Measurements from ENCODE around the gene RNASEH2A. TPM values are rescaled to one million over a fixed set of nuclear protein-coding genes. Genes with fewer than 3 reads are reported as not detected.
A peak's percentile ranks its signal among the peaks of the same experiment; 100 is the strongest.

RNASEH2A gene
- total RNA-seq, 2 experiments from 2014 or later = 49.2 to 64.0 TPM

GRCh38 chr19:12783291-12783848 lies 23.0 kb upstream of the RNASEH2A start:
- no peak for ATAC-seq
- H3K9me3 Mint-ChIP-seq (ENCODE audit: insufficient read depth) = no peaks in the 10 kb centered on the region

GRCh38 chr19:12783849-12784393 lies 22.5 kb upstream of the RNASEH2A start:
- CTCF ChIA-PET = interaction anchor here (1.8 kb wide), 1 partner anchor 11 kb away, joined by 17 read pairs; no protein-coding TSS in a partner anchor
- POLR2A ChIA-PET = interaction anchor here (15.2 kb wide), 1 partner anchor 10 kb away, joined by 380 read pairs; the partner anchor contains the start of gene JUNB
- H3K4me3 Mint-ChIP-seq = peak overlapping the region; percentile 47
- no peaks in the 10 kb centered on the region for H3K36me3 Mint-ChIP-seq (ENCODE audit: low read depth)
- peaks cover 38% of the 10 kb centered on the region for H3K4me1 Mint-ChIP-seq (ENCODE audit: low read depth)
- no peaks in the 10 kb centered on the region for H3K27me3 Mint-ChIP-seq (ENCODE audit: low read depth)
- peak overlapping the region; percentile 82 for H3K27ac Mint-ChIP-seq
- DNase-seq (no peak), ATAC-seq (no peak)
- H3K9me3 Mint-ChIP-seq (ENCODE audit: insufficient read depth) = no peaks in the 10 kb centered on the region

More at GRCh38 chr19:12783291-12783848, 23.0 kb upstream of the RNASEH2A start:
- peaks cover 40% of the 10 kb centered on the region for H3K4me1 Mint-ChIP-seq (ENCODE audit: low read depth)
- peak overlapping the region; percentile 82 for H3K27ac Mint-ChIP-seq
- H3K36me3 Mint-ChIP-seq (ENCODE audit: low read depth) = no peaks in the 10 kb centered on the region
- DNase-seq = peak; percentile 61
- ChIA-PET CTCF (interaction anchor here (1.1 to 1.9 kb wide), 3 partner anchors 8 to 12 kb away, joined by 4 to 23 read pairs (median 17); partner anchors contain the start of gene JUNB), POLR2A (interaction anchor here (0.9 to 15.2 kb wide), 2 partner anchors 10 to 11 kb away, joined by 4 to 380 read pairs; partner anchors contain the start of gene JUNB)
- H3K27me3 Mint-ChIP-seq (ENCODE audit: low read depth) = no peaks in the 10 kb centered on the region
- H3K4me3 Mint-ChIP-seq = peak overlapping the region; percentile 82

- DNase-seq (peak; percentile 44), ATAC-seq (peak; percentile 14)
- H3K27me3 Mint-ChIP-seq (ENCODE audit: low read depth) = no peaks in the 10 kb centered on the region
- H3K36me3 Mint-ChIP-seq (ENCODE audit: low read depth) = no peaks in the 10 kb centered on the region
- H3K9me3 Mint-ChIP-seq (ENCODE audit: insufficient read depth) = no peaks in the 10 kb centered on the region
- no peak overlapping the region for H3K27ac Mint-ChIP-seq
- POLR2A ChIA-PET = no interaction called here
- no peak overlapping the region for H3K4me3 Mint-ChIP-seq
- peaks cover 38% of the 10 kb centered on the region for H3K4me1 Mint-ChIP-seq (ENCODE audit: low read depth)
- CTCF ChIA-PET = no interaction called here
These were observed 22.0 kb upstream of the RNASEH2A start for GRCh38 chr19:12784394-12784870.

GRCh38 chr19:12784871-12785430 lies 21.4 kb upstream of the RNASEH2A start:
- DNase-seq (peak; percentile 56), ATAC-seq (peak; percentile 4)
- CTCF ChIA-PET = interaction anchor here (1.1 kb wide), 1 partner anchor 8 kb away, joined by 8 read pairs; no protein-coding TSS in a partner anchor
- POLR2A ChIA-PET = interaction anchor here (0.7 kb wide), 1 partner anchor 153 kb away, joined by 3 read pairs; no protein-coding TSS in a partner anchor
- Mint-ChIP-seq H3K4me1 (ENCODE audit: low read depth) (peaks cover 33% of the 10 kb centered on the region), H3K36me3 (ENCODE audit: low read depth) (no peaks in the 10 kb centered on the region), H3K27ac (no peak overlapping the region), H3K9me3 (ENCODE audit: insufficient read depth) (no peaks in the 10 kb centered on the region), H3K27me3 (ENCODE audit: low read depth) (no peaks in the 10 kb centered on the region), H3K4me3 (no peak overlapping the region)

GRCh38 chr19:12785431-12786031 lies 20.9 kb upstream of the RNASEH2A start:
- Mint-ChIP-seq H3K4me3 (no peak overlapping the region), H3K4me1 (ENCODE audit: low read depth) (peaks cover 34% of the 10 kb centered on the region), H3K9me3 (ENCODE audit: insufficient read depth) (no peaks in the 10 kb centered on the region), H3K27ac (no peak overlapping the region), H3K27me3 (ENCODE audit: low read depth) (no peaks in the 10 kb centered on the region), H3K36me3 (ENCODE audit: low read depth) (no peaks in the 10 kb centered on the region)
- CTCF ChIA-PET = interaction anchor here (1.0 to 1.1 kb wide), 2 partner anchors 8 to 11 kb away, joined by 3 to 8 read pairs; no protein-coding TSS in a partner anchor
- POLR2A ChIA-PET = interaction anchor here (0.7 to 1.1 kb wide), 4 partner anchors 8 to 152 kb away, joined by 3 to 4 read pairs (median 4); partner anchors contain the start of gene GCDH
- ATAC-seq (no peak), DNase-seq (no peak)

GRCh38 chr19:12786141-12786870 lies 20.1 kb upstream of the RNASEH2A start:
- ChIA-PET CTCF (interaction anchor here (1.0 to 3.4 kb wide), 4 partner anchors 8 to 10 kb away, joined by 3 to 31 read pairs (median 8); no protein-coding TSS in a partner anchor), POLR2A (interaction anchor here (0.7 to 1.1 kb wide), 3 partner anchors 9 to 105 kb away, joined by 3 to 4 read pairs (median 4); partner anchors contain the start of gene GCDH)
- Mint-ChIP-seq H3K4me3 (no peak overlapping the region), H3K27ac (peak overlapping the region; percentile 48), H3K9me3 (ENCODE audit: insufficient read depth) (no peaks in the 10 kb centered on the region), H3K27me3 (ENCODE audit: low read depth) (no peaks in the 10 kb centered on the region), H3K36me3 (ENCODE audit: low read depth) (no peaks in the 10 kb centered on the region), H3K4me1 (ENCODE audit: low read depth) (peaks cover 40% of the 10 kb centered on the region)
- DNase-seq (no peak), ATAC-seq (no peak)

GRCh38 chr19:12786952-12787351 lies 19.4 kb upstream of the RNASEH2A start:
- ATAC-seq = no peak

GRCh38 chr19:12787458-12787857 lies 18.9 kb upstream of the RNASEH2A start:
- Mint-ChIP-seq H3K9me3 (ENCODE audit: insufficient read depth) (no peaks in the 10 kb centered on the region), H3K36me3 (ENCODE audit: low read depth) (peaks cover 4% of the 10 kb centered on the region), H3K27ac (no peak overlapping the region), H3K4me1 (ENCODE audit: low read depth) (peaks cover 31% of the 10 kb centered on the region), H3K27me3 (ENCODE audit: low read depth) (no peaks in the 10 kb centered on the region), H3K4me3 (no peak overlapping the region)
- CTCF ChIA-PET = interaction anchor here (1.7 to 3.4 kb wide), 2 partner anchors 9 kb away, joined by 8 to 31 read pairs; no protein-coding TSS in a partner anchor
- ATAC-seq (no peak), DNase-seq (no peak)
- POLR2A ChIA-PET = interaction anchor here (2.9 kb wide), 1 partner anchor 9 kb away, joined by 20 read pairs; no protein-coding TSS in a partner anchor

More at GRCh38 chr19:12786952-12787351, 19.4 kb upstream of the RNASEH2A start:
- CTCF ChIA-PET = interaction anchor here (1.7 to 3.4 kb wide), 2 partner anchors 9 kb away, joined by 8 to 31 read pairs; no protein-coding TSS in a partner anchor
- no peak for DNase-seq
- Mint-ChIP-seq H3K27ac (peak overlapping the region; percentile 48), H3K36me3 (ENCODE audit: low read depth) (peaks cover 3% of the 10 kb centered on the region), H3K27me3 (ENCODE audit: low read depth) (no peaks in the 10 kb centered on the region), H3K4me1 (ENCODE audit: low read depth) (peaks cover 34% of the 10 kb centered on the region), H3K4me3 (no peak overlapping the region), H3K9me3 (ENCODE audit: insufficient read depth) (no peaks in the 10 kb centered on the region)
- POLR2A ChIA-PET = interaction anchor here (2.9 kb wide), 1 partner anchor 9 kb away, joined by 20 read pairs; no protein-coding TSS in a partner anchor

GRCh38 chr19:12788042-12788681 lies 18.2 kb upstream of the RNASEH2A start:
- CTCF ChIA-PET = interaction anchor here (1.0 to 3.4 kb wide), 4 partner anchors 8 to 22 kb away, joined by 3 to 31 read pairs (median 6); no protein-coding TSS in a partner anchor
- Mint-ChIP-seq H3K4me3 (peak overlapping the region; percentile 84), H3K9me3 (ENCODE audit: insufficient read depth) (no peaks in the 10 kb centered on the region), H3K36me3 (ENCODE audit: low read depth) (peaks cover 10% of the 10 kb centered on the region), H3K4me1 (ENCODE audit: low read depth) (peaks cover 31% of the 10 kb centered on the region), H3K27me3 (ENCODE audit: low read depth) (no peaks in the 10 kb centered on the region), H3K27ac (peak overlapping the region; percentile 91)
- ATAC-seq (no peak), DNase-seq (no peak)
- POLR2A ChIA-PET = interaction anchor here (1.0 to 2.9 kb wide), 2 partner anchors 10 to 367 kb away, joined by 3 to 20 read pairs; no protein-coding TSS in a partner anchor

GRCh38 chr19:12788682-12789097 lies 17.7 kb upstream of the RNASEH2A start:
- Mint-ChIP-seq H3K27ac (peak overlapping the region; percentile 91), H3K36me3 (ENCODE audit: low read depth) (peaks cover 12% of the 10 kb centered on the region), H3K4me1 (ENCODE audit: low read depth) (peaks cover 27% of the 10 kb centered on the region), H3K4me3 (peak overlapping the region; percentile 84), H3K27me3 (ENCODE audit: low read depth) (no peaks in the 10 kb centered on the region), H3K9me3 (ENCODE audit: insufficient read depth) (no peaks in the 10 kb centered on the region)
- POLR2A ChIA-PET = interaction anchor here (1.0 to 2.9 kb wide), 3 partner anchors 11 to 367 kb away, joined by 3 to 20 read pairs (median 3); no protein-coding TSS in a partner anchor
- no peak for ATAC-seq
- no peak for DNase-seq
- CTCF ChIA-PET = interaction anchor here (0.9 to 3.4 kb wide), 4 partner anchors 11 to 28 kb away, joined by 3 to 31 read pairs (median 4); no protein-coding TSS in a partner anchor
